ENCODE data around the gene HTR1B.

HTR1B gene

GRCh38 chr6:77463308-77463860 lies at the start of gene HTR1B:
HTR1B (minus strand) TSS chr6:77463491; CDS start chr6:77463403, 88 bp downstream.
- H3K9ac ChIP-seq (ENCODE audit: low read depth, low read length), result peak within 1 kb of the TSS; percentile 24; the same call in 1 of the 2 replicates
- no peaks in the 10 kb centered on the region for H3K36me3 ChIP-seq (ENCODE audit: insufficient read depth, low read depth, low read length)
- H3K9me3 ChIP-seq (ENCODE audit: insufficient read depth, low read depth, low read length), result no peaks in the 10 kb centered on the region
- H3K27ac ChIP-seq (ENCODE audit: low read length), result no peak within 1 kb of the TSS
- peaks cover 70% of the 10 kb centered on the region for H3K27me3 ChIP-seq (ENCODE audit: insufficient read depth, low read length)
- peaks cover 3% of the 10 kb centered on the region for H3K4me1 ChIP-seq (ENCODE audit: insufficient read depth, low read length)
- H3K4me3 ChIP-seq (ENCODE audit: low read length), result peak within 1 kb of the TSS; percentile 89

GRCh38 chr6:77512554-77512953 lies 49.3 kb upstream of the HTR1B start:
- H3K4me1 ChIP-seq (ENCODE audit: insufficient read depth, low read length), result no peaks in the 10 kb centered on the region
- H3K36me3 ChIP-seq (ENCODE audit: insufficient read depth, low read depth, low read length), result no peaks in the 10 kb centered on the region
- no peaks in the 10 kb centered on the region for H3K27me3 ChIP-seq (ENCODE audit: insufficient read depth, low read length)
- H3K27ac ChIP-seq (ENCODE audit: low read length), result no peak overlapping the region
- H3K9me3 ChIP-seq (ENCODE audit: insufficient read depth, low read depth, low read length), result peaks cover 42% of the 10 kb centered on the region
- H3K9ac ChIP-seq (ENCODE audit: low read depth, low read length), result no peak overlapping the region
- no peak overlapping the region for H3K4me3 ChIP-seq (ENCODE audit: low read length)

GRCh38 chr6:77511860-77512259 lies 48.6 kb upstream of the HTR1B start:
- no peak overlapping the region for H3K4me3 ChIP-seq (ENCODE audit: low read length)
- H3K27ac ChIP-seq (ENCODE audit: low read length), result no peak overlapping the region
- no peak overlapping the region for H3K9ac ChIP-seq (ENCODE audit: low read depth, low read length)
- no peaks in the 10 kb centered on the region for H3K36me3 ChIP-seq (ENCODE audit: insufficient read depth, low read depth, low read length)
- no peaks in the 10 kb centered on the region for H3K4me1 ChIP-seq (ENCODE audit: insufficient read depth, low read length)
- H3K27me3 ChIP-seq (ENCODE audit: insufficient read depth, low read length), result no peaks in the 10 kb centered on the region
- peaks cover 42% of the 10 kb centered on the region for H3K9me3 ChIP-seq (ENCODE audit: insufficient read depth, low read depth, low read length)

GRCh38 chr6:77502981-77503380 lies 39.7 kb upstream of the HTR1B start:
- Histone ChIP-seq H3K4me1 (ENCODE audit: insufficient read depth, low read length) (no peaks in the 10 kb centered on the region), H3K36me3 (ENCODE audit: insufficient read depth, low read depth, low read length) (no peaks in the 10 kb centered on the region), H3K27ac (ENCODE audit: low read length) (no peak overlapping the region), H3K27me3 (ENCODE audit: insufficient read depth, low read length) (no peaks in the 10 kb centered on the region), H3K4me3 (ENCODE audit: low read length) (no peak overlapping the region), H3K9me3 (ENCODE audit: insufficient read depth, low read depth, low read length) (no peaks in the 10 kb centered on the region), H3K9ac (ENCODE audit: low read depth, low read length) (no peak overlapping the region)

- Histone ChIP-seq H3K9ac (ENCODE audit: low read depth, low read length) (no peak overlapping the region), H3K4me3 (ENCODE audit: low read length) (no peak overlapping the region), H3K36me3 (ENCODE audit: insufficient read depth, low read depth, low read length) (no peaks in the 10 kb centered on the region), H3K27ac (ENCODE audit: low read length) (no peak overlapping the region), H3K4me1 (ENCODE audit: insufficient read depth, low read length) (no peaks in the 10 kb centered on the region), H3K9me3 (ENCODE audit: insufficient read depth, low read depth, low read length) (no peaks in the 10 kb centered on the region), H3K27me3 (ENCODE audit: insufficient read depth, low read length) (no peaks in the 10 kb centered on the region)
These were observed 29.2 kb upstream of the HTR1B start for GRCh38 chr6:77492530-77492929.

- Histone ChIP-seq H3K27me3 (ENCODE audit: insufficient read depth, low read length) (no peaks in the 10 kb centered on the region), H3K27ac (ENCODE audit: low read length) (no peak overlapping the region), H3K36me3 (ENCODE audit: insufficient read depth, low read depth, low read length) (no peaks in the 10 kb centered on the region), H3K9ac (ENCODE audit: low read depth, low read length) (no peak overlapping the region), H3K9me3 (ENCODE audit: insufficient read depth, low read depth, low read length) (no peaks in the 10 kb centered on the region), H3K4me1 (ENCODE audit: insufficient read depth, low read length) (no peaks in the 10 kb centered on the region), H3K4me3 (ENCODE audit: low read length) (no peak overlapping the region)
These were observed 24.6 kb upstream of the HTR1B start for GRCh38 chr6:77487808-77488425.

- H3K4me3 ChIP-seq (ENCODE audit: low read length), result no peak overlapping the region
- no peaks in the 10 kb centered on the region for H3K4me1 ChIP-seq (ENCODE audit: insufficient read depth, low read length)
- no peaks in the 10 kb centered on the region for H3K36me3 ChIP-seq (ENCODE audit: insufficient read depth, low read depth, low read length)
- H3K9me3 ChIP-seq (ENCODE audit: insufficient read depth, low read depth, low read length), result no peaks in the 10 kb centered on the region
- H3K27me3 ChIP-seq (ENCODE audit: insufficient read depth, low read length), result no peaks in the 10 kb centered on the region
- H3K9ac ChIP-seq (ENCODE audit: low read depth, low read length), result no peak overlapping the region
- H3K27ac ChIP-seq (ENCODE audit: low read length), result no peak overlapping the region
These were observed 19.7 kb upstream of the HTR1B start for GRCh38 chr6:77482981-77483380.

- Histone ChIP-seq H3K27ac (ENCODE audit: low read length) (no peak overlapping the region), H3K4me1 (ENCODE audit: insufficient read depth, low read length) (no peaks in the 10 kb centered on the region), H3K4me3 (ENCODE audit: low read length) (no peak overlapping the region), H3K36me3 (ENCODE audit: insufficient read depth, low read depth, low read length) (no peaks in the 10 kb centered on the region), H3K27me3 (ENCODE audit: insufficient read depth, low read length) (no peaks in the 10 kb centered on the region), H3K9ac (ENCODE audit: low read depth, low read length) (no peak overlapping the region), H3K9me3 (ENCODE audit: insufficient read depth, low read depth, low read length) (no peaks in the 10 kb centered on the region)
These were observed 11.7 kb upstream of the HTR1B start for GRCh38 chr6:77474973-77475372.

- Histone ChIP-seq H3K9me3 (ENCODE audit: insufficient read depth, low read depth, low read length) (no peaks in the 10 kb centered on the region), H3K4me3 (ENCODE audit: low read length) (no peak overlapping the region), H3K4me1 (ENCODE audit: insufficient read depth, low read length) (no peaks in the 10 kb centered on the region), H3K27ac (ENCODE audit: low read length) (no peak overlapping the region), H3K27me3 (ENCODE audit: insufficient read depth, low read length) (no peaks in the 10 kb centered on the region), H3K36me3 (ENCODE audit: insufficient read depth, low read depth, low read length) (no peaks in the 10 kb centered on the region), H3K9ac (ENCODE audit: low read depth, low read length) (no peak overlapping the region)
These were observed 11.1 kb upstream of the HTR1B start for GRCh38 chr6:77474286-77474956.

GRCh38 chr6:77470983-77471382 lies 7.7 kb upstream of the HTR1B start:
- H3K9me3 ChIP-seq (ENCODE audit: insufficient read depth, low read depth, low read length), result no peaks in the 10 kb centered on the region
- H3K36me3 ChIP-seq (ENCODE audit: insufficient read depth, low read depth, low read length), result no peaks in the 10 kb centered on the region
- no peak overlapping the region for H3K27ac ChIP-seq (ENCODE audit: low read length)
- H3K4me3 ChIP-seq (ENCODE audit: low read length), result no peak overlapping the region
- H3K4me1 ChIP-seq (ENCODE audit: insufficient read depth, low read length), result no peaks in the 10 kb centered on the region
- no peak overlapping the region for H3K9ac ChIP-seq (ENCODE audit: low read depth, low read length)
- peaks cover 31% of the 10 kb centered on the region for H3K27me3 ChIP-seq (ENCODE audit: insufficient read depth, low read length)

- Histone ChIP-seq H3K4me3 (ENCODE audit: low read length) (no peak overlapping the region), H3K36me3 (ENCODE audit: insufficient read depth, low read depth, low read length) (no peaks in the 10 kb centered on the region), H3K9me3 (ENCODE audit: insufficient read depth, low read depth, low read length) (no peaks in the 10 kb centered on the region), H3K9ac (ENCODE audit: low read depth, low read length) (no peak overlapping the region), H3K4me1 (ENCODE audit: insufficient read depth, low read length) (peaks cover 3% of the 10 kb centered on the region; the same call in 1 of the 2 replicates), H3K27me3 (ENCODE audit: insufficient read depth, low read length) (peaks cover 51% of the 10 kb centered on the region), H3K27ac (ENCODE audit: low read length) (no peak overlapping the region)
These were observed 5.6 kb upstream of the HTR1B start for GRCh38 chr6:77468939-77469338.
